GM12872 (cell line): ENCODE data around the gene GRK6.

ENCODE experiments used
- TF ChIP-seq, protein P1 (sequence below): IDR thresholded peaks from 3 replicates; pipeline ENCODE4 v1.5.1; 2011; ENCODE audit warnings: low read depth, mild to moderate bottlenecking, low read length, moderate library complexity; ENCODE audit not compliant: insufficient read depth

Gene GRK6

GRCh38 chr5:177426566-177427210 is at the start of gene GRK6:
GRK6 (plus strand) TSS chr5:177426676; CDS start chr5:177426846, 170 bp downstream.
- TF ChIP-seq, protein P1, sequence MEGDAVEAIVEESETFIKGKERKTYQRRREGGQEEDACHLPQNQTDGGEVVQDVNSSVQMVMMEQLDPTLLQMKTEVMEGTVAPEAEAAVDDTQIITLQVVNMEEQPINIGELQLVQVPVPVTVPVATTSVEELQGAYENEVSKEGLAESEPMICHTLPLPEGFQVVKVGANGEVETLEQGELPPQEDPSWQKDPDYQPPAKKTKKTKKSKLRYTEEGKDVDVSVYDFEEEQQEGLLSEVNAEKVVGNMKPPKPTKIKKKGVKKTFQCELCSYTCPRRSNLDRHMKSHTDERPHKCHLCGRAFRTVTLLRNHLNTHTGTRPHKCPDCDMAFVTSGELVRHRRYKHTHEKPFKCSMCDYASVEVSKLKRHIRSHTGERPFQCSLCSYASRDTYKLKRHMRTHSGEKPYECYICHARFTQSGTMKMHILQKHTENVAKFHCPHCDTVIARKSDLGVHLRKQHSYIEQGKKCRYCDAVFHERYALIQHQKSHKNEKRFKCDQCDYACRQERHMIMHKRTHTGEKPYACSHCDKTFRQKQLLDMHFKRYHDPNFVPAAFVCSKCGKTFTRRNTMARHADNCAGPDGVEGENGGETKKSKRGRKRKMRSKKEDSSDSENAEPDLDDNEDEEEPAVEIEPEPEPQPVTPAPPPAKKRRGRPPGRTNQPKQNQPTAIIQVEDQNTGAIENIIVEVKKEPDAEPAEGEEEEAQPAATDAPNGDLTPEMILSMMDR: no peak

GRCh38 chr5:177377851-177378776 is 48.4 kb upstream of the GRK6 start:
- TF ChIP-seq, protein P1: no peak; the same call in 2 of the 3 replicates

DNA sequence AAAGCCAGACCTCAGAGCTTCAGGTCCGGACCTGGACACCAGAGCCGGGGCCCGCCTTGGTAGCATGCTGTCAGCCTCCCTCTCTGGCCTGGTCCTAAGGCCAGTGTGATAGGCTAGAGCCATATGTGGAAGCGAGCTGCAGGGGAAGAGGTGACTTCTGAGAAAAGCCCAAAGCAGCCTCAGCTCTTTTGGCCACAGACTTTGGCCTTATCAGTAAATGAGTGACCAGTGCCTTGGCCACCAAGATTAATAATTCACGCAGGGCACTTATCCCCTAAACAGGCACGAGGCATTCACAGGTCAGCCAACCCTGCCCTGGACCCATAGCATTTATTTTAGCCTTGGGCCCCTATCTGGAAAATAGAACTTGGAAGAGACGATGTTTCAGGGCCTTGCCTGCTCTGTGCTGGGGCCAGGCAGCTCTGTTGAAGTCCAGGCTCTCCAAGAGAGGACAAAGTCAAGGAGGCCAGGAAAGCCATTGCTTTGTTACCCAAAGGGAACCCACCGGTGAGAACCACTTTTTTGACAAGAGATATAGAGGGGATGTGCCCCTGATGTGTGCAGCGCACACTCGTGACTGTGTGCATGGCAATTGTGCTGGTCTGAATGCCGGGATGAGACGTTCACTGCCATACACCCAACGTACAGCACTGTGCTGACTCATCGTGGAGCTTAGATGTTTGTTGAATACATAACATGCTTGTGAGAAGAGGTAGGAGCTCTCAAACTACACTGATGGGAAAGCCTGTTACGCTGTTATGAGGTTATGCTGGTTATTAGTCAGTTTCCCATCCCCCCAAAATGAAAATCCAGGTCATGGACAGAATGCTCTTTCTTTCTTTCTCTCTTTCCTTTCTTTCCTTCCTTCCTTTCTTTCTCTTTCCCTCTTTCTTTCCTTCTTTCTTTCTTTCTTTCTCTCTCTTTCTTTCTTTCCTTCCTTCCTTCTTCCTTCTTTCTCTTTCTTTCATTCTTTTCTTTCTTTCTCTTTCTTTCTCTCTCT is 47.3 kb upstream of the GRK6 start:
- TF ChIP-seq, protein P1: no peak

DNA sequence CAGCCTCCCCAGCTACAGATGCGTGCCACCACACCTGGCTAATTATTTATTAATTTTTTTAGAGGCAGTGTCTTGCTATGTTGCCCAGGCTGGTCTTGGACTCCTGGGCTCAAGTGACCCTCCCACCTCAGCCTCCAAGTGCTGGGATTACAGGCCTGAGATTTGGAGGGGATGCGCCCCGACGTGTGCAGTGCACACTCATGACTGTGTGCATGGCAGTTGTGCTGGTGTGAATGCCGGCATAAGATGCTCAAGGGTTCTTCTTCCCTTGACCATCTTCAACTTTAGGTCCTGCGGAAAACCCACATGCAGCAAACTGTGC is 45.7 kb upstream of the GRK6 start:
- TF ChIP-seq, protein P1: no peak

DNA sequence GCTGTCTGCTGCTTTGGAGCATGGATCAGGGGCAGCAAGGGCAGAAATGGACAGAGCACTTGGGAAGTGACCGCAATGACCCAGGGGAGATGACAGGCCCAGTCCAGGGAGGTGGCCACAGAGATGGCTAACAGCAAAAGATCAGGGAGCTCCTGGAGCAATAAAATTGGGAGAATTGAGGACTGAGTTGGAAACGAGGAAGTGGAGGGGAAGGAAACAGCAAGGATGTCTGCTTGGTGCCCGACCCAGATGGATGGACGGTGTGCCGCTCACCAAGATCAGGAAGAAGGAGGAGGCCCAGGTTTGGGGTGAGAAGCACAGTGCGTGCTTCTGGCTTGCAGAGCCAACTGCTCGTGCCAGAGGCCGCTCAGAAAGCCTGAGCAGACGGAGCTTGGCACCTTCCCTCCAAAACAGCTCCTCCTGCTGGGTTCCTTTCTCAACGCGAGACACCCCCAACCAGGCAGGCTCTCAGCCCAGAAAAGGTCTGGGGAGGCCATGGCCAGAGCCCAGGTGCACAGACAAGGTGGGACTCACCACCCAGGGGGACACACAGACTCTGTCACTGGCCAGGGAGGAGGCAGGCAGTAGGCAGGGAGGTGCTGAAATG is 44.0 kb upstream of the GRK6 start:
- TF ChIP-seq, protein P1: peak; percentile 51

- TF ChIP-seq, protein P1: no peak
Measured at GRCh38 chr5:177383181-177383580, 43.3 kb upstream of the GRK6 start.

- TF ChIP-seq, protein P1: no peak
Measured at GRCh38 chr5:177384134-177384533, 42.3 kb upstream of the GRK6 start, which contains the start of gene SLC34A1. SLC34A1 (plus strand) TSS chr5:177384434; CDS start chr5:177385742, 1,308 bp downstream.
